ENCODE data around the gene CKAP5. TPM values are rescaled to one million over a fixed set of nuclear protein-coding genes. Genes with fewer than 3 reads are reported as not detected.
"Not testable (repeated sequence)": the region's sequence is repeated elsewhere in the genome, so short reads cannot be mapped to it uniquely, and the experiment has no call there.

The CKAP5 gene
- total and polyA plus RNA-seq, 8 donors = 4.0 to 36.3 (median 16.7) TPM

DNA sequence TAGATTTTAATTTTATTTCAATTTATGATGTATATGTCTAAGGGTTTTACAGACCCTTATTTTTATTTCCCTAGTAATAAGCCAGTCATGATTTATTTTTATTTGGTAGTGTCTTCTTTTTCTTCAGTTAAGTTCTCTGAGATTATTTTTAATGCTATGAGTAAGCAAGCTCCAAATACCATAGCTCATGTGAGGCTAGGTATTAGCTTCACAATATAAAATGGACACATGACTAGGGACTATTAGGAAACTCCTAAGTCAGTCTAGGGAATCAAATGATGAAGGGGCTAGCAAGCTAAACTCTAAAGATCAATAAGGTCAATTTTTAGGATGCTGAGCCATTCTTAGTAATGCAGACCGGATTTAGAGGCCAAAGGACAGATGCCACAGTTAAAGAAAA lies 45.9 kb downstream of the CKAP5 start:
- H3K27ac ChIP-seq = no peak overlapping the region
- H3K4me3 ChIP-seq = no peak overlapping the region
- no peaks in the 10 kb centered on the region for H3K9me3 ChIP-seq
- TF ChIP-seq CTCF (IDR thresholded peaks at IDR 0.05) = no peak
- no peaks in the 10 kb centered on the region for H3K4me1 ChIP-seq
- peaks cover 5 to 34% (median 7%) of the 10 kb centered on the region in 3 donors for H3K36me3 ChIP-seq
- FAIRE-seq (no peak), DNase-seq (no peak), ATAC-seq (no peak)
- H3K27me3 ChIP-seq = no peaks in the 10 kb centered on the region
- intact Hi-C loops (cut with DNase I) = no loop called here
- 96 to 97% methylated on average over 1 of the region's 1 CpG for WGBS, 2 donors

- H3K4me1 ChIP-seq; H3K4me3 ChIP-seq; H3K27me3 ChIP-seq; intact Hi-C loops (cut with DNase I); H3K27ac ChIP-seq; H3K9me3 ChIP-seq; ATAC-seq; DNase-seq; FAIRE-seq: not testable (repeated sequence)
- 97 to 98% methylated on average over 2 of the region's 2 CpGs for WGBS, 2 donors
- H3K36me3 ChIP-seq = peaks cover 5 to 34% (median 7%) of the 10 kb centered on the region in 3 donors
Measured at GRCh38 chr11:46799725-46800124, 46.4 kb downstream of the CKAP5 start.

GRCh38 chr11:46778416-46778815 lies 67.7 kb downstream of the CKAP5 start:
- Histone ChIP-seq H3K27ac (no peak overlapping the region), H3K36me3 (peaks cover 0 to 23% (median 14%) of the 10 kb centered on the region in 3 donors), H3K4me1 (no peaks in the 10 kb centered on the region), H3K4me3 (no peak overlapping the region), H3K9me3 (no peaks in the 10 kb centered on the region), H3K27me3 (no peaks in the 10 kb centered on the region)
- 93 to 94% methylated on average over 4 of the region's 4 CpGs for WGBS, 2 donors
- no peak for TF ChIP-seq CTCF (IDR thresholded peaks at IDR 0.05)
- intact Hi-C loops (cut with DNase I) = no loop called here
- FAIRE-seq = no peak
- no peak for DNase-seq
- ATAC-seq = no peak

- no peaks in the 10 kb centered on the region for H3K27me3 ChIP-seq
- FAIRE-seq = no peak
- H3K4me3 ChIP-seq = no peak overlapping the region
- intact Hi-C loops (cut with DNase I) = no loop called here
- TF ChIP-seq CTCF (IDR thresholded peaks at IDR 0.05) = no peak
- 95 to 99% methylated on average over 2 of the region's 2 CpGs for WGBS, 2 donors
- DNase-seq = no peak
- no peak for ATAC-seq
- peaks cover 0 to 24% (median 14%) of the 10 kb centered on the region in 3 donors for H3K36me3 ChIP-seq
- no peaks in the 10 kb centered on the region for H3K9me3 ChIP-seq
- no peaks in the 10 kb centered on the region for H3K4me1 ChIP-seq
- no peak overlapping the region for H3K27ac ChIP-seq
Measured at GRCh38 chr11:46776878-46777277, 69.2 kb downstream of the CKAP5 start.

GRCh38 chr11:46769636-46770221 lies 76.4 kb downstream of the CKAP5 start:
- Histone ChIP-seq H3K4me1 (no peaks in the 10 kb centered on the region), H3K4me3 (no peak overlapping the region), H3K27me3 (no peaks in the 10 kb centered on the region), H3K36me3 (peaks cover 0 to 37% (median 15%) of the 10 kb centered on the region in 3 donors), H3K9me3 (no peaks in the 10 kb centered on the region), H3K27ac (no peak overlapping the region)
- no peak for FAIRE-seq
- TF ChIP-seq CTCF (IDR thresholded peaks at IDR 0.05) = no peak
- no peak for ATAC-seq
- intact Hi-C loops (cut with DNase I) = no loop called here
- WGBS, 2 donors = 89 to 97% methylated on average over 4 of the region's 4 CpGs
- DNase-seq = no peak

All from pancreas (tissue), 10 donors.